K562 (cell line): ENCODE results near the gene DUSP19. TPM values are rescaled to one million over a fixed set of nuclear protein-coding genes. Genes with fewer than 3 reads are reported as not detected.

Source experiments
- ARID1B ChIP-seq: fragments of 450-650 bp; IDR thresholded peaks from 2 replicates; pipeline ENCODE4 v1.6.1; 2016; ENCODE audit warnings: antibody characterized with exemption, mild to moderate bottlenecking, inconsistent platforms
- GABPB2 ChIP-seq: fragments of 250-450 bp; sonication (Bioruptor Pico); conservative IDR thresholded peaks from 2 replicates; pipeline ENCODE4 v1.5.1; 2021; ENCODE audit warnings: mild to moderate bottlenecking
- HDAC1 ChIP-seq, 2 experiments: fragments of 450-650 bp; IDR thresholded peaks; 2 replicates each; pipeline ENCODE4 v1.6.1; 2016 to 2017; ENCODE audit warnings: inconsistent platforms in 1 of 2, mild to moderate bottlenecking in 1 of 2, moderate library complexity in 1 of 2
- ILF3 ChIP-seq: fragments of 450-650 bp; IDR thresholded peaks from 2 replicates; pipeline ENCODE4 v1.6.1; 2018; ENCODE audit warnings: antibody characterized with exemption, mild to moderate bottlenecking, moderate library complexity, borderline replicate concordance
- KLF16 ChIP-seq: IDR thresholded peaks from 2 replicates; pipeline ENCODE4 v1.6.1; 2016; ENCODE audit warnings: antibody characterized with exemption
- NCOA1 ChIP-seq: fragments of 450-650 bp; IDR thresholded peaks from 2 replicates; pipeline ENCODE4 v1.6.1; 2016; ENCODE audit warnings: low read depth
- STAT5A ChIP-seq: IDR thresholded peaks from 2 replicates; pipeline ENCODE4 v1.6.1; 2012; ENCODE audit warnings: low read length, inconsistent platforms, borderline replicate concordance
- TEAD2 ChIP-seq: fragments of 450-650 bp; IDR thresholded peaks from 2 replicates; pipeline ENCODE4 v1.6.1; 2016; ENCODE audit warnings: missing genetic modification characterization, control low read depth, missing compliant biosample characterization
- ZNF57 ChIP-seq: fragments of 450-650 bp; formaldehyde crosslinking; IDR thresholded peaks from 2 replicates; pipeline ENCODE4 v1.4.0; 2020; ENCODE audit warnings: mild to moderate bottlenecking, moderate library complexity
- polyA plus RNA-seq, 8 experiments: library from polyadenylated mRNA; depleted of rRNA in 4 of 8; stranded (reverse) in 5 of 8; unstranded in 3 of 8; fragments of >200 nt; fragmentation: Nextera tagmentation in 2 of 8; fragmentation: Illumina TruSeq in 1 of 8; extraction: Ambion mirVana in 2 of 8; extraction: Trizol in 1 of 8; gene quantifications; 2 replicates each; pipeline versions ENCODE4 v1.2.1 to v1.2.3, GENCODE V29; 2011 to 2014; ENCODE audit warnings: inconsistent platforms in 1 of 8, missing spikeins in 1 of 8
- total RNA-seq, 7 experiments: library from RNA; depleted of rRNA in 6 of 7; stranded (reverse); fragments of >200 nt in 6 of 7; fragmentation: Illumina TruSeq in 2 of 7; extraction: Trizol in 2 of 7; gene quantifications; 2 replicates each; pipeline versions ENCODE4 v1.2.1 to v1.2.3, GENCODE V29; 2011 to 2021; ENCODE audit warnings: low replicate concordance in 1 of 7
- TF ChIP-seq, protein P1 (sequence below): fragments of 250-450 bp; sonication (Bioruptor Pico); IDR thresholded peaks from 2 replicates; pipeline ENCODE4 v1.4.0; 2020
- TF ChIP-seq, protein P2 (sequence below): sonication (generic); IDR thresholded peaks from 2 replicates; pipeline ENCODE4 v1.6.1; 2016
- TF ChIP-seq, protein P3 (sequence below), 2 experiments: fragments of 250-450 bp in 1 of 2; fragments of 450-650 bp in 1 of 2; sonication (Bioruptor Pico) in 1 of 2; IDR thresholded peaks; 2 replicates each; pipeline versions ENCODE4 v1.6.1 to v1.8.0; 2016 to 2021; ENCODE audit warnings: mild to moderate bottlenecking in 2 of 2, moderate library complexity in 2 of 2, missing compliant biosample characterization in 1 of 2, missing genetic modification characterization in 1 of 2
- TF ChIP-seq, protein P4 (sequence below): fragments of 450-650 bp; formaldehyde crosslinking; conservative IDR thresholded peaks from 2 replicates; pipeline ENCODE4 v1.4.0; 2022; ENCODE audit warnings: mild to moderate bottlenecking, missing genetic modification characterization
- TF ChIP-seq, protein P5 (sequence below): sonication (generic); formaldehyde crosslinking; IDR thresholded peaks from 2 replicates; pipeline ENCODE4 v1.8.1; 2023; ENCODE audit warnings: missing genetic modification reagents, mild to moderate bottlenecking, borderline replicate concordance

DUSP19 gene
- total and polyA plus RNA-seq, 9 of the 15 experiments (the other 6 are each of a cell fraction or from before 2014, with no cell fraction given) = 1.6 to 6.3 (median 3.1) TPM

DNA sequence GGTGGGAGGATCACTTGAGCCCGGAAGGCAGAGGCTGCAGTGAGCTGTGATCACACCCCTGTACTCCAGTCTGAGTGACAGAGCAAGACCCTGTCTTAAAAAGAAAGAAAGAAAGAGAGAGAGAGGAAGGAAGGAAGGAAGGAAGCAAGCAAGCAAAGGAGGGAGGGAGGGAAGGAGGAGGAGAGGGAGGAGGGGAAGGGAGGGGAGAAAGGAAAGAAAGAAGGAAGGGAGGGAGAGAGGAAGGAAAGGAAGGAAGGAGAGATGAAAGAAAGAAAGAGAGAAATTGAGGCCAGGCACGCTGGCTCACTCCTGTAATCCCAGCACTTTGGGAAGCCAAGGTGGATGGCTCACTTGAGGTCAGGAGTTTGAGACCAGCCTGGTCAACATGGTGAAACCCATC lies 37.9 kb upstream of the DUSP19 start (continued):
- TF ChIP-seq, protein P1, sequence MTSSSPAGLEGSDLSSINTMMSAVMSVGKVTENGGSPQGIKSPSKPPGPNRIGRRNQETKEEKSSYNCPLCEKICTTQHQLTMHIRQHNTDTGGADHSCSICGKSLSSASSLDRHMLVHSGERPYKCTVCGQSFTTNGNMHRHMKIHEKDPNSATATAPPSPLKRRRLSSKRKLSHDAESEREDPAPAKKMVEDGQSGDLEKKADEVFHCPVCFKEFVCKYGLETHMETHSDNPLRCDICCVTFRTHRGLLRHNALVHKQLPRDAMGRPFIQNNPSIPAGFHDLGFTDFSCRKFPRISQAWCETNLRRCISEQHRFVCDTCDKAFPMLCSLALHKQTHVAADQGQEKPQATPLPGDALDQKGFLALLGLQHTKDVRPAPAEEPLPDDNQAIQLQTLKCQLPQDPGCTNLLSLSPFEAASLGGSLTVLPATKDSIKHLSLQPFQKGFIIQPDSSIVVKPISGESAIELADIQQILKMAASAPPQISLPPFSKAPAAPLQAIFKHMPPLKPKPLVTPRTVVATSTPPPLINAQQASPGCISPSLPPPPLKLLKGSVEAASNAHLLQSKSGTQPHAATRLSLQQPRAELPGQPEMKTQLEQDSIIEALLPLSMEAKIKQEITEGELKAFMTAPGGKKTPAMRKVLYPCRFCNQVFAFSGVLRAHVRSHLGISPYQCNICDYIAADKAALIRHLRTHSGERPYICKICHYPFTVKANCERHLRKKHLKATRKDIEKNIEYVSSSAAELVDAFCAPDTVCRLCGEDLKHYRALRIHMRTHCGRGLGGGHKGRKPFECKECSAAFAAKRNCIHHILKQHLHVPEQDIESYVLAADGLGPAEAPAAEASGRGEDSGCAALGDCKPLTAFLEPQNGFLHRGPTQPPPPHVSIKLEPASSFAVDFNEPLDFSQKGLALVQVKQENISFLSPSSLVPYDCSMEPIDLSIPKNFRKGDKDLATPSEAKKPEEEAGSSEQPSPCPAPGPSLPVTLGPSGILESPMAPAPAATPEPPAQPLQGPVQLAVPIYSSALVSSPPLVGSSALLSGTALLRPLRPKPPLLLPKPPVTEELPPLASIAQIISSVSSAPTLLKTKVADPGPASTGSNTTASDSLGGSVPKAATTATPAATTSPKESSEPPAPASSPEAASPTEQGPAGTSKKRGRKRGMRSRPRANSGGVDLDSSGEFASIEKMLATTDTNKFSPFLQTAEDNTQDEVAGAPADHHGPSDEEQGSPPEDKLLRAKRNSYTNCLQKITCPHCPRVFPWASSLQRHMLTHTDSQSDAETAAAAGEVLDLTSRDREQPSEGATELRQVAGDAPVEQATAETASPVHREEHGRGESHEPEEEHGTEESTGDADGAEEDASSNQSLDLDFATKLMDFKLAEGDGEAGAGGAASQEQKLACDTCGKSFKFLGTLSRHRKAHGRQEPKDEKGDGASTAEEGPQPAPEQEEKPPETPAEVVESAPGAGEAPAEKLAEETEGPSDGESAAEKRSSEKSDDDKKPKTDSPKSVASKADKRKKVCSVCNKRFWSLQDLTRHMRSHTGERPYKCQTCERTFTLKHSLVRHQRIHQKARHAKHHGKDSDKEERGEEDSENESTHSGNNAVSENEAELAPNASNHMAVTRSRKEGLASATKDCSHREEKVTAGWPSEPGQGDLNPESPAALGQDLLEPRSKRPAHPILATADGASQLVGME (CRISPR knock-in tag) = no peak
- no peak for TF ChIP-seq ZNF57
- TF ChIP-seq TEAD2 (tag) = no peak
- no peak for TF ChIP-seq NCOA1
- TF ChIP-seq GABPB2 (CRISPR knock-in tag) = no peak
- TF ChIP-seq HDAC1 (IDR thresholded peaks at IDR 0.05) = 0 out of 4 replicates have a peak, but pooled peaks of 1 of the 2 experiments have one; percentile 14
- TF ChIP-seq, protein P2, sequence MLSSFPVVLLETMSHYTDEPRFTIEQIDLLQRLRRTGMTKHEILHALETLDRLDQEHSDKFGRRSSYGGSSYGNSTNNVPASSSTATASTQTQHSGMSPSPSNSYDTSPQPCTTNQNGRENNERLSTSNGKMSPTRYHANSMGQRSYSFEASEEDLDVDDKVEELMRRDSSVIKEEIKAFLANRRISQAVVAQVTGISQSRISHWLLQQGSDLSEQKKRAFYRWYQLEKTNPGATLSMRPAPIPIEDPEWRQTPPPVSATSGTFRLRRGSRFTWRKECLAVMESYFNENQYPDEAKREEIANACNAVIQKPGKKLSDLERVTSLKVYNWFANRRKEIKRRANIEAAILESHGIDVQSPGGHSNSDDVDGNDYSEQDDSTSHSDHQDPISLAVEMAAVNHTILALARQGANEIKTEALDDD = no peak
- TF ChIP-seq STAT5A = no peak
- TF ChIP-seq, protein P3, sequence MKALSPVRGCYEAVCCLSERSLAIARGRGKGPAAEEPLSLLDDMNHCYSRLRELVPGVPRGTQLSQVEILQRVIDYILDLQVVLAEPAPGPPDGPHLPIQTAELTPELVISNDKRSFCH (CRISPR knock-in tag; IDR thresholded peaks at IDR 0.05) = no peak
- TF ChIP-seq, protein P3 (tag; IDR thresholded peaks at IDR 0.05) = no peak
- TF ChIP-seq, protein P4, sequence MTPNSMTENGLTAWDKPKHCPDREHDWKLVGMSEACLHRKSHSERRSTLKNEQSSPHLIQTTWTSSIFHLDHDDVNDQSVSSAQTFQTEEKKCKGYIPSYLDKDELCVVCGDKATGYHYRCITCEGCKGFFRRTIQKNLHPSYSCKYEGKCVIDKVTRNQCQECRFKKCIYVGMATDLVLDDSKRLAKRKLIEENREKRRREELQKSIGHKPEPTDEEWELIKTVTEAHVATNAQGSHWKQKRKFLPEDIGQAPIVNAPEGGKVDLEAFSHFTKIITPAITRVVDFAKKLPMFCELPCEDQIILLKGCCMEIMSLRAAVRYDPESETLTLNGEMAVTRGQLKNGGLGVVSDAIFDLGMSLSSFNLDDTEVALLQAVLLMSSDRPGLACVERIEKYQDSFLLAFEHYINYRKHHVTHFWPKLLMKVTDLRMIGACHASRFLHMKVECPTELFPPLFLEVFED = 0 out of 2 replicates have a peak, but pooled peaks have one; percentile 40
- TF ChIP-seq ILF3 = no peak
- TF ChIP-seq, protein P5, sequence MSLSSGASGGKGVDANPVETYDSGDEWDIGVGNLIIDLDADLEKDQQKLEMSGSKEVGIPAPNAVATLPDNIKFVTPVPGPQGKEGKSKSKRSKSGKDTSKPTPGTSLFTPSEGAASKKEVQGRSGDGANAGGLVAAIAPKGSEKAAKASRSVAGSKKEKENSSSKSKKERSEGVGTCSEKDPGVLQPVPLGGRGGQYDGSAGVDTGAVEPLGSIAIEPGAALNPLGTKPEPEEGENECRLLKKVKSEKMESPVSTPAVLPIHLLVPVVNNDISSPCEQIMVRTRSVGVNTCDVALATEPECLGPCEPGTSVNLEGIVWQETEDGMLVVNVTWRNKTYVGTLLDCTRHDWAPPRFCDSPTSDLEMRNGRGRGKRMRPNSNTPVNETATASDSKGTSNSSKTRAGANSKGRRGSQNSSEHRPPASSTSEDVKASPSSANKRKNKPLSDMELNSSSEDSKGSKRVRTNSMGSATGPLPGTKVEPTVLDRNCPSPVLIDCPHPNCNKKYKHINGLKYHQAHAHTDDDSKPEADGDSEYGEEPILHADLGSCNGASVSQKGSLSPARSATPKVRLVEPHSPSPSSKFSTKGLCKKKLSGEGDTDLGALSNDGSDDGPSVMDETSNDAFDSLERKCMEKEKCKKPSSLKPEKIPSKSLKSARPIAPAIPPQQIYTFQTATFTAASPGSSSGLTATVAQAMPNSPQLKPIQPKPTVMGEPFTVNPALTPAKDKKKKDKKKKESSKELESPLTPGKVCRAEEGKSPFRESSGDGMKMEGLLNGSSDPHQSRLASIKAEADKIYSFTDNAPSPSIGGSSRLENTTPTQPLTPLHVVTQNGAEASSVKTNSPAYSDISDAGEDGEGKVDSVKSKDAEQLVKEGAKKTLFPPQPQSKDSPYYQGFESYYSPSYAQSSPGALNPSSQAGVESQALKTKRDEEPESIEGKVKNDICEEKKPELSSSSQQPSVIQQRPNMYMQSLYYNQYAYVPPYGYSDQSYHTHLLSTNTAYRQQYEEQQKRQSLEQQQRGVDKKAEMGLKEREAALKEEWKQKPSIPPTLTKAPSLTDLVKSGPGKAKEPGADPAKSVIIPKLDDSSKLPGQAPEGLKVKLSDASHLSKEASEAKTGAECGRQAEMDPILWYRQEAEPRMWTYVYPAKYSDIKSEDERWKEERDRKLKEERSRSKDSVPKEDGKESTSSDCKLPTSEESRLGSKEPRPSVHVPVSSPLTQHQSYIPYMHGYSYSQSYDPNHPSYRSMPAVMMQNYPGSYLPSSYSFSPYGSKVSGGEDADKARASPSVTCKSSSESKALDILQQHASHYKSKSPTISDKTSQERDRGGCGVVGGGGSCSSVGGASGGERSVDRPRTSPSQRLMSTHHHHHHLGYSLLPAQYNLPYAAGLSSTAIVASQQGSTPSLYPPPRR (CRISPR knock-in tag) = no peak
- TF ChIP-seq KLF16 = no peak
- TF ChIP-seq ARID1B = peak; percentile 19; the same call in 1 of the 2 replicates
